Measurements from ENCODE around the gene CTCF. TPM values are rescaled to one million over a fixed set of nuclear protein-coding genes. Genes with fewer than 3 reads are reported as not detected.
A peak's percentile ranks its signal among the peaks of the same experiment; 100 is the strongest.

CTCF gene
- total and polyA plus RNA-seq, 2 experiments from 2014 or later, result 64.5 to 72.3 TPM

DNA sequence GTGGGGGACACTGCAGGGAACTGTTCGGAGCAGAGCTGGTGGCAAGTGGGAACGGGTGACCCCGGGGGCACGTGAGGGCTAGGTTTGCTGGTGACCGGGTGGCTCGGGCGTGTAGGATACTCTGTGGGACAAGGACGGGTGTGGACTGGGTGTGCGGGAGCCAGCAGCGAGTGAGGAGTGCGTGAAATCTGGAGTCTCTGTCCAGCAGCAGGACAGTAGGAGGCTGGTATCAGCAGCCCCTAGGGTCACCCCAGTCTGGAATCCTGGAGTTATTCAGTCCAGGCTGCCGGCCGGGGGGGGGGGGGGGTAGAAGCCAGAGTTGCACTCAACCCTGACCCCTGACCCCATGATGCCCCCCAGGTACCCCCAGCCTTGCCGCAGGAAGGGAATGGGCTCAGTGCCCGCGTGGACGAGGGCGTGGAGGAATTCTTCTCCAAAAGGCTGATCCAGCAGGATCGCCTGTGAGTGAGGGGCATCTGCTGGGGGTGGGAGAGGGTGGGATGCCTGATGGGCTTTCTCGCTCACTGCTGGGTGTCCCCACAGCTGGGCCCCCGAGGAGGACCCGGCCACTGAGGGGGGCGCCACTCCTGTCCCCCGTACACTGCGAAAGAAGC is 91.6 kb downstream of the CTCF start:
- Mint-ChIP-seq H3K4me1 (peaks cover 11% of the 10 kb centered on the region), H3K9me3 (no peaks in the 10 kb centered on the region), H3K36me3 (ENCODE audit: low read depth) (peaks cover 9% of the 10 kb centered on the region; the same call in 1 of the 3 replicates), H3K27me3 (ENCODE audit: insufficient read depth, low read depth, poor library complexity) (peaks cover 60% of the 10 kb centered on the region), H3K4me3 (peak overlapping the region; percentile 77), H3K27ac (no peak overlapping the region)
- H3F3A ChIP-seq (replicated peaks; ENCODE audit: low read depth), result peaks cover 6% of the 10 kb centered on the region; the same call in 1 of the 2 replicates
- ATAC-seq (peak; percentile 3), DNase-seq (ENCODE audit: low spot score) (no peak)
- H3K9me2 ChIP-seq (ENCODE audit: insufficient read depth), result no peaks in the 10 kb centered on the region
- peak overlapping the region; percentile 87 for H3K4me2 ChIP-seq
- no peak overlapping the region for H3K27ac ChIP-seq (ENCODE audit: low read depth)
- peak overlapping the region; percentile 69 for H3K4me3 ChIP-seq
- H2AFZ ChIP-seq, result no peak overlapping the region
- no peaks in the 10 kb centered on the region for H3K79me2 ChIP-seq (replicated peaks; ENCODE audit: insufficient read depth)
- H3K27me3 ChIP-seq (ENCODE audit: insufficient read depth), result peaks cover 50% of the 10 kb centered on the region
- H3K36me3 ChIP-seq (ENCODE audit: insufficient read depth), result no peaks in the 10 kb centered on the region
- no peak for TF ChIP-seq NANOG (IDR thresholded peaks at IDR 0.05; ENCODE audit: borderline replicate concordance)
- TF ChIP-seq, protein P1, sequence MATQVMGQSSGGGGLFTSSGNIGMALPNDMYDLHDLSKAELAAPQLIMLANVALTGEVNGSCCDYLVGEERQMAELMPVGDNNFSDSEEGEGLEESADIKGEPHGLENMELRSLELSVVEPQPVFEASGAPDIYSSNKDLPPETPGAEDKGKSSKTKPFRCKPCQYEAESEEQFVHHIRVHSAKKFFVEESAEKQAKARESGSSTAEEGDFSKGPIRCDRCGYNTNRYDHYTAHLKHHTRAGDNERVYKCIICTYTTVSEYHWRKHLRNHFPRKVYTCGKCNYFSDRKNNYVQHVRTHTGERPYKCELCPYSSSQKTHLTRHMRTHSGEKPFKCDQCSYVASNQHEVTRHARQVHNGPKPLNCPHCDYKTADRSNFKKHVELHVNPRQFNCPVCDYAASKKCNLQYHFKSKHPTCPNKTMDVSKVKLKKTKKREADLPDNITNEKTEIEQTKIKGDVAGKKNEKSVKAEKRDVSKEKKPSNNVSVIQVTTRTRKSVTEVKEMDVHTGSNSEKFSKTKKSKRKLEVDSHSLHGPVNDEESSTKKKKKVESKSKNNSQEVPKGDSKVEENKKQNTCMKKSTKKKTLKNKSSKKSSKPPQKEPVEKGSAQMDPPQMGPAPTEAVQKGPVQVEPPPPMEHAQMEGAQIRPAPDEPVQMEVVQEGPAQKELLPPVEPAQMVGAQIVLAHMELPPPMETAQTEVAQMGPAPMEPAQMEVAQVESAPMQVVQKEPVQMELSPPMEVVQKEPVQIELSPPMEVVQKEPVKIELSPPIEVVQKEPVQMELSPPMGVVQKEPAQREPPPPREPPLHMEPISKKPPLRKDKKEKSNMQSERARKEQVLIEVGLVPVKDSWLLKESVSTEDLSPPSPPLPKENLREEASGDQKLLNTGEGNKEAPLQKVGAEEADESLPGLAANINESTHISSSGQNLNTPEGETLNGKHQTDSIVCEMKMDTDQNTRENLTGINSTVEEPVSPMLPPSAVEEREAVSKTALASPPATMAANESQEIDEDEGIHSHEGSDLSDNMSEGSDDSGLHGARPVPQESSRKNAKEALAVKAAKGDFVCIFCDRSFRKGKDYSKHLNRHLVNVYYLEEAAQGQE (IDR thresholded peaks at IDR 0.05; ENCODE audit: unreplicated experiment), result peak; percentile 51
- TF ChIP-seq ZNF114 (CRISPR knock-in tag; IDR thresholded peaks at IDR 0.05), result no peak
- no peaks in the 10 kb centered on the region; the same call in 1 of the 2 replicates for H4K20me1 ChIP-seq (replicated peaks; ENCODE audit: insufficient read depth)
- no peaks in the 10 kb centered on the region; the same call in 1 of the 2 replicates for H3K4me1 ChIP-seq (ENCODE audit: insufficient read depth)

DNA sequence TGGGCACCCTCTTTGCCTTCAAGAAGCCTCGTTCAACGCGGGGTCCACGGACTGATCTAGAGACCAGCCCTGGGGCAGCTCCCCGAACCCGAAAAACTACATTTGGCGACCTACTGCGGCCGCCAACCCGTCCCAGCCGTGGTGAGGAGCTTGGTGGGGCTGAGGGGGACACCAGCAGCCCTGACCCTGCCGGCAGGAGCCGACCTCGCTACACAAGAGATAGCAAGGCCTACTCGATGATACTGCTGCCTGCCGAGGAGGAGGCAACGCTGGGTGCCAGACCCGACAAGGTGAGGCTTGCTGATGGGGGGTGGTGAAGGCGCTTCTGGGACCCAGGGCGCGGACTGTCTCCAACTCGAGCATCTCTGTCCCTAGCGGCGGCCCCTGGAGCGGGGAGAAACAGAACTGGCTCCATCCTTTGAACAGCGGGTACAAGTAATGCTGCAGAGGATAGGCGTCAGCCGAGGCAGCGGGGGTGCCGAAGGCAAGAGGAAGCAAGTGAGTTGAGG is 92.1 kb downstream of the CTCF start:
- Mint-ChIP-seq H3K9me3 (no peaks in the 10 kb centered on the region), H3K36me3 (ENCODE audit: low read depth) (peaks cover 9% of the 10 kb centered on the region; the same call in 1 of the 3 replicates), H3K27me3 (ENCODE audit: insufficient read depth, low read depth, poor library complexity) (peaks cover 58% of the 10 kb centered on the region), H3K4me3 (no peak overlapping the region; the same call in 2 of the 3 replicates), H3K4me1 (peaks cover 14% of the 10 kb centered on the region), H3K27ac (no peak overlapping the region)
- Histone ChIP-seq H3K27ac (ENCODE audit: low read depth) (no peak overlapping the region), H3K4me3 (no peak overlapping the region), H3F3A (replicated peaks; ENCODE audit: low read depth) (0 out of 2 replicates have a peak, but pooled peaks cover 5% of the 10 kb centered on the region), H3K79me2 (replicated peaks; ENCODE audit: insufficient read depth) (no peaks in the 10 kb centered on the region), H2AFZ (no peak overlapping the region), H3K27me3 (ENCODE audit: insufficient read depth) (peaks cover 44% of the 10 kb centered on the region), H3K4me1 (ENCODE audit: insufficient read depth) (no peaks in the 10 kb centered on the region; the same call in 1 of the 2 replicates), H3K9me2 (ENCODE audit: insufficient read depth) (no peaks in the 10 kb centered on the region), H3K36me3 (ENCODE audit: insufficient read depth) (no peaks in the 10 kb centered on the region), H4K20me1 (replicated peaks; ENCODE audit: insufficient read depth) (no peaks in the 10 kb centered on the region; the same call in 1 of the 2 replicates), H3K4me2 (no peak overlapping the region)
- no peak for ATAC-seq
- DNase-seq (ENCODE audit: low spot score), result peak; percentile 38
- TF ChIP-seq POLR2AphosphoS5 (IDR thresholded peaks at IDR 0.05; ENCODE audit: low read depth), result no peak
- TF ChIP-seq, protein P2, sequence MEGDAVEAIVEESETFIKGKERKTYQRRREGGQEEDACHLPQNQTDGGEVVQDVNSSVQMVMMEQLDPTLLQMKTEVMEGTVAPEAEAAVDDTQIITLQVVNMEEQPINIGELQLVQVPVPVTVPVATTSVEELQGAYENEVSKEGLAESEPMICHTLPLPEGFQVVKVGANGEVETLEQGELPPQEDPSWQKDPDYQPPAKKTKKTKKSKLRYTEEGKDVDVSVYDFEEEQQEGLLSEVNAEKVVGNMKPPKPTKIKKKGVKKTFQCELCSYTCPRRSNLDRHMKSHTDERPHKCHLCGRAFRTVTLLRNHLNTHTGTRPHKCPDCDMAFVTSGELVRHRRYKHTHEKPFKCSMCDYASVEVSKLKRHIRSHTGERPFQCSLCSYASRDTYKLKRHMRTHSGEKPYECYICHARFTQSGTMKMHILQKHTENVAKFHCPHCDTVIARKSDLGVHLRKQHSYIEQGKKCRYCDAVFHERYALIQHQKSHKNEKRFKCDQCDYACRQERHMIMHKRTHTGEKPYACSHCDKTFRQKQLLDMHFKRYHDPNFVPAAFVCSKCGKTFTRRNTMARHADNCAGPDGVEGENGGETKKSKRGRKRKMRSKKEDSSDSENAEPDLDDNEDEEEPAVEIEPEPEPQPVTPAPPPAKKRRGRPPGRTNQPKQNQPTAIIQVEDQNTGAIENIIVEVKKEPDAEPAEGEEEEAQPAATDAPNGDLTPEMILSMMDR (conservative IDR thresholded peaks at IDR 0.05; ENCODE audit: low read depth in 2 of 2), result no peak
- TF ChIP-seq, protein P3, sequence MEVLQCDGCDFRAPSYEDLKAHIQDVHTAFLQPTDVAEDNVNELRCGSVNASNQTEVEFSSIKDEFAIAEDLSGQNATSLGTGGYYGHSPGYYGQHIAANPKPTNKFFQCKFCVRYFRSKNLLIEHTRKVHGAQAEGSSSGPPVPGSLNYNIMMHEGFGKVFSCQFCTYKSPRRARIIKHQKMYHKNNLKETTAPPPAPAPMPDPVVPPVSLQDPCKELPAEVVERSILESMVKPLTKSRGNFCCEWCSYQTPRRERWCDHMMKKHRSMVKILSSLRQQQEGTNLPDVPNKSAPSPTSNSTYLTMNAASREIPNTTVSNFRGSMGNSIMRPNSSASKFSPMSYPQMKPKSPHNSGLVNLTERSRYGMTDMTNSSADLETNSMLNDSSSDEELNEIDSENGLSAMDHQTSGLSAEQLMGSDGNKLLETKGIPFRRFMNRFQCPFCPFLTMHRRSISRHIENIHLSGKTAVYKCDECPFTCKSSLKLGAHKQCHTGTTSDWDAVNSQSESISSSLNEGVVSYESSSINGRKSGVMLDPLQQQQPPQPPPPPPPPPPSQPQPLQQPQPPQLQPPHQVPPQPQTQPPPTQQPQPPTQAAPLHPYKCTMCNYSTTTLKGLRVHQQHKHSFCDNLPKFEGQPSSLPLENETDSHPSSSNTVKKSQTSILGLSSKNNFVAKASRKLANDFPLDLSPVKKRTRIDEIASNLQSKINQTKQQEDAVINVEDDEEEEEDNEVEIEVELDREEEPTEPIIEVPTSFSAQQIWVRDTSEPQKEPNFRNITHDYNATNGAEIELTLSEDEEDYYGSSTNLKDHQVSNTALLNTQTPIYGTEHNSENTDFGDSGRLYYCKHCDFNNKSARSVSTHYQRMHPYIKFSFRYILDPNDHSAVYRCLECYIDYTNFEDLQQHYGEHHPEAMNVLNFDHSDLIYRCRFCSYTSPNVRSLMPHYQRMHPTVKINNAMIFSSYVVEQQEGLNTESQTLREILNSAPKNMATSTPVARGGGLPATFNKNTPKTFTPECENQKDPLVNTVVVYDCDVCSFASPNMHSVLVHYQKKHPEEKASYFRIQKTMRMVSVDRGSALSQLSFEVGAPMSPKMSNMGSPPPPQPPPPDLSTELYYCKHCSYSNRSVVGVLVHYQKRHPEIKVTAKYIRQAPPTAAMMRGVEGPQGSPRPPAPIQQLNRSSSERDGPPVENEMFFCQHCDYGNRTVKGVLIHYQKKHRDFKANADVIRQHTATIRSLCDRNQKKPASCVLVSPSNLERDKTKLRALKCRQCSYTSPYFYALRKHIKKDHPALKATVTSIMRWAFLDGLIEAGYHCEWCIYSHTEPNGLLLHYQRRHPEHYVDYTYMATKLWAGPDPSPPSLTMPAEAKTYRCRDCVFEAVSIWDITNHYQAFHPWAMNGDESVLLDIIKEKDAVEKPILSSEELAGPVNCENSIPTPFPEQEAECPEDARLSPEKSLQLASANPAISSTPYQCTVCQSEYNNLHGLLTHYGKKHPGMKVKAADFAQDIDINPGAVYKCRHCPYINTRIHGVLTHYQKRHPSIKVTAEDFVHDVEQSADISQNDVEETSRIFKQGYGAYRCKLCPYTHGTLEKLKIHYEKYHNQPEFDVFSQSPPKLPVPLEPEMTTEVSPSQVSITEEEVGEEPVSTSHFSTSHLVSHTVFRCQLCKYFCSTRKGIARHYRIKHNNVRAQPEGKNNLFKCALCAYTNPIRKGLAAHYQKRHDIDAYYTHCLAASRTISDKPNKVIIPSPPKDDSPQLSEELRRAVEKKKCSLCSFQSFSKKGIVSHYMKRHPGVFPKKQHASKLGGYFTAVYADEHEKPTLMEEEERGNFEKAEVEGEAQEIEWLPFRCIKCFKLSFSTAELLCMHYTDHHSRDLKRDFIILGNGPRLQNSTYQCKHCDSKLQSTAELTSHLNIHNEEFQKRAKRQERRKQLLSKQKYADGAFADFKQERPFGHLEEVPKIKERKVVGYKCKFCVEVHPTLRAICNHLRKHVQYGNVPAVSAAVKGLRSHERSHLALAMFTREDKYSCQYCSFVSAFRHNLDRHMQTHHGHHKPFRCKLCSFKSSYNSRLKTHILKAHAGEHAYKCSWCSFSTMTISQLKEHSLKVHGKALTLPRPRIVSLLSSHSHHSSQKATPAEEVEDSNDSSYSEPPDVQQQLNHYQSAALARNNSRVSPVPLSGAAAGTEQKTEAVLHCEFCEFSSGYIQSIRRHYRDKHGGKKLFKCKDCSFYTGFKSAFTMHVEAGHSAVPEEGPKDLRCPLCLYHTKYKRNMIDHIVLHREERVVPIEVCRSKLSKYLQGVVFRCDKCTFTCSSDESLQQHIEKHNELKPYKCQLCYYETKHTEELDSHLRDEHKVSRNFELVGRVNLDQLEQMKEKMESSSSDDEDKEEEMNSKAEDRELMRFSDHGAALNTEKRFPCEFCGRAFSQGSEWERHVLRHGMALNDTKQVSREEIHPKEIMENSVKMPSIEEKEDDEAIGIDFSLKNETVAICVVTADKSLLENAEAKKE (CRISPR knock-in tag; IDR thresholded peaks at IDR 0.05), result no peak
- TF ChIP-seq, protein P4, sequence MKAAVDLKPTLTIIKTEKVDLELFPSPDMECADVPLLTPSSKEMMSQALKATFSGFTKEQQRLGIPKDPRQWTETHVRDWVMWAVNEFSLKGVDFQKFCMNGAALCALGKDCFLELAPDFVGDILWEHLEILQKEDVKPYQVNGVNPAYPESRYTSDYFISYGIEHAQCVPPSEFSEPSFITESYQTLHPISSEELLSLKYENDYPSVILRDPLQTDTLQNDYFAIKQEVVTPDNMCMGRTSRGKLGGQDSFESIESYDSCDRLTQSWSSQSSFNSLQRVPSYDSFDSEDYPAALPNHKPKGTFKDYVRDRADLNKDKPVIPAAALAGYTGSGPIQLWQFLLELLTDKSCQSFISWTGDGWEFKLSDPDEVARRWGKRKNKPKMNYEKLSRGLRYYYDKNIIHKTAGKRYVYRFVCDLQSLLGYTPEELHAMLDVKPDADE (IDR thresholded peaks at IDR 0.05), result no peak
